Measurements from ENCODE around the gene TTN.

GRCh38 chr2:178499640-178500039 lies 307.6 kb downstream of the TTN start:
- TF ChIP-seq CTCF (conservative IDR thresholded peaks at IDR 0.05; ENCODE audit: low read depth in 2 of 2) (no peak), POLR2AphosphoS5 (IDR thresholded peaks at IDR 0.05; ENCODE audit: low read depth) (no peak), EZH2phosphoT487 (IDR thresholded peaks at IDR 0.05; ENCODE audit: unreplicated experiment) (no peak), CREB1 (CRISPR knock-in tag; IDR thresholded peaks at IDR 0.05; ENCODE audit: low read depth) (no peak)
